NCI-H2107 (cell line): Measurements from ENCODE around the gene KCNMA1.

Source experiments
- DNase-seq: peaks from one replicate; lab custom pipeline; 2025; lab: John Stamatoyannopoulos, UW

The KCNMA1 gene

GRCh38 chr10:77631241-77631640, 6.4 kb downstream of the KCNMA1 start:
- no peak for DNase-seq

GRCh38 chr10:77630507-77630848, 7.1 kb downstream of the KCNMA1 start:
- DNase-seq: no peak

- no peak for DNase-seq
Measured at GRCh38 chr10:77629775-77630506, 7.7 kb downstream of the KCNMA1 start.

- no peak for DNase-seq
Measured at GRCh38 chr10:77628906-77629730, 8.5 kb downstream of the KCNMA1 start.

GRCh38 chr10:77626266-77626935, 11.2 kb downstream of the KCNMA1 start:
- DNase-seq: no peak

GRCh38 chr10:77625379-77625778, 12.2 kb downstream of the KCNMA1 start:
- no peak for DNase-seq

GRCh38 chr10:77622889-77623291, 14.7 kb downstream of the KCNMA1 start:
- DNase-seq: no peak

GRCh38 chr10:77620731-77621130, 16.9 kb downstream of the KCNMA1 start:
- DNase-seq: no peak

GRCh38 chr10:77619964-77620703, 17.5 kb downstream of the KCNMA1 start:
- no peak for DNase-seq

- DNase-seq: no peak
Measured at GRCh38 chr10:77618117-77618516, 19.5 kb downstream of the KCNMA1 start.

- no peak for DNase-seq
Measured at GRCh38 chr10:77616766-77617165, 20.8 kb downstream of the KCNMA1 start.

GRCh38 chr10:77614778-77615625, 22.6 kb downstream of the KCNMA1 start:
- DNase-seq: no peak

GRCh38 chr10:77613476-77614130, 24.0 kb downstream of the KCNMA1 start:
- DNase-seq: no peak

- no peak for DNase-seq
Measured at GRCh38 chr10:77611670-77612069, 25.9 kb downstream of the KCNMA1 start.

GRCh38 chr10:77611221-77611620, 26.4 kb downstream of the KCNMA1 start:
- no peak for DNase-seq

- DNase-seq: no peak
Measured at GRCh38 chr10:77609781-77610272, 27.8 kb downstream of the KCNMA1 start.

- no peak for DNase-seq
Measured at GRCh38 chr10:77608281-77608680, 29.3 kb downstream of the KCNMA1 start.

GRCh38 chr10:77606751-77607150, 30.9 kb downstream of the KCNMA1 start:
- no peak for DNase-seq

GRCh38 chr10:77605466-77605865, 32.1 kb downstream of the KCNMA1 start:
- no peak for DNase-seq

- no peak for DNase-seq
Measured at GRCh38 chr10:77604941-77605351, 32.7 kb downstream of the KCNMA1 start.

GRCh38 chr10:77604063-77604462, 33.5 kb downstream of the KCNMA1 start:
- no peak for DNase-seq
